Neural progenitor cell (in vitro differentiated cells): Measurements from ENCODE around the gene HSD17B1.

Source experiments
- CTCF ChIP-seq: fragments of 200-600 bp; sonication (generic); IDR thresholded peaks from 2 replicates; pipeline ENCODE4 v1.5.1; 2017; ENCODE audit warnings: antibody characterized with exemption, mild to moderate bottlenecking
- EZH2 ChIP-seq: fragments of 200-600 bp; sonication (generic); IDR thresholded peaks from 2 replicates; pipeline ENCODE4 v1.6.1; 2017; ENCODE audit warnings: antibody characterized with exemption, mild to moderate bottlenecking, moderate library complexity

GRCh38 chr17:42559075-42559474, 6.4 kb downstream of the HSD17B1 start:
- TF ChIP-seq EZH2 = no peak
- TF ChIP-seq CTCF = no peak
